GM12892 (cell line): ENCODE results near the gene DPP6.

ENCODE experiments used
- POLR2A ChIP-seq: IDR thresholded peaks from 2 replicates; pipeline ENCODE4 v1.6.1; 2011; ENCODE audit warnings: low read depth, low read length, control low read depth
- POLR2AphosphoS5 ChIP-seq: IDR thresholded peaks from 2 replicates; pipeline ENCODE4 v1.6.1; 2011; ENCODE audit warnings: low read depth, low read length, control low read depth

DNA sequence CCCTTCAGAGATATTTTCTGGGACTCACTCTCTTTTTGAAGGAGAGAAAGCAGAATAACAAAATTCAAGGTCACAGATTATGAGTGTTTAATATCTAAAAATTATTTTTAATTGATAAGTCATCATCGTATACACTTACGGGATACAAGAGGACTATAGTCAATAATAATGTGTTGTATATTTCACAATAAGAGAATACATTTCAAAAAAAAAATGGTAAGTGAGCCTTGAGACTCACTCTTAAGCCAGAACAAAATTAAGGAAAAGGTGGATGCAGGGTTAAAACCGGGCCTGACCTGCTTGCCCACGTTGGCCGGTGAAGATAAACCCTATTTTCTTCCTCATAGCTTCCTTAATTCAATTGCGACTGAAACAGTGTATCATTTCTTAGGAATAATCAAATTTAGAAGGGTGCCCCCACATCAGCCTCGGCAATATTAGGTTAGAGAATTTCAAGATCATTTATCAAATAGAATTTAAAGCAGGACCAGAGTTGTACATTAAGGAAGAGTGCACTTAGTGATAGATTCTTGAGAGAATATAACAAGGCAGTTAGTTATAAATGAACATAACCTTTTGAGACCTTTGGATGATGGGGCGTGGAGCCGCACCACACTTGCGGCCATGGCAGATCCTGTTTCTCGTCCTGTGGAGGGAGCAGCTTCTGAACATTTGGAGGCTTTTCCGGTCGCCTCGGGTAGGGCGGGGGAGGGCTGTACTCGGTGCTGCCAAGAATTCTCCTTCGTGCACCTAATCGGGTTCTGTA lies 628.9 kb downstream of the DPP6 start:
- TF ChIP-seq POLR2A: no peak
- TF ChIP-seq POLR2AphosphoS5: no peak
